Measurements from ENCODE around the gene RAPGEF6. TPM values are rescaled to one million over a fixed set of nuclear protein-coding genes. Genes with fewer than 3 reads are reported as not detected.
"Not testable (repeated sequence)": the region's sequence is repeated elsewhere in the genome, so short reads cannot be mapped to it uniquely, and the experiment has no call there.

The RAPGEF6 gene, protein sequence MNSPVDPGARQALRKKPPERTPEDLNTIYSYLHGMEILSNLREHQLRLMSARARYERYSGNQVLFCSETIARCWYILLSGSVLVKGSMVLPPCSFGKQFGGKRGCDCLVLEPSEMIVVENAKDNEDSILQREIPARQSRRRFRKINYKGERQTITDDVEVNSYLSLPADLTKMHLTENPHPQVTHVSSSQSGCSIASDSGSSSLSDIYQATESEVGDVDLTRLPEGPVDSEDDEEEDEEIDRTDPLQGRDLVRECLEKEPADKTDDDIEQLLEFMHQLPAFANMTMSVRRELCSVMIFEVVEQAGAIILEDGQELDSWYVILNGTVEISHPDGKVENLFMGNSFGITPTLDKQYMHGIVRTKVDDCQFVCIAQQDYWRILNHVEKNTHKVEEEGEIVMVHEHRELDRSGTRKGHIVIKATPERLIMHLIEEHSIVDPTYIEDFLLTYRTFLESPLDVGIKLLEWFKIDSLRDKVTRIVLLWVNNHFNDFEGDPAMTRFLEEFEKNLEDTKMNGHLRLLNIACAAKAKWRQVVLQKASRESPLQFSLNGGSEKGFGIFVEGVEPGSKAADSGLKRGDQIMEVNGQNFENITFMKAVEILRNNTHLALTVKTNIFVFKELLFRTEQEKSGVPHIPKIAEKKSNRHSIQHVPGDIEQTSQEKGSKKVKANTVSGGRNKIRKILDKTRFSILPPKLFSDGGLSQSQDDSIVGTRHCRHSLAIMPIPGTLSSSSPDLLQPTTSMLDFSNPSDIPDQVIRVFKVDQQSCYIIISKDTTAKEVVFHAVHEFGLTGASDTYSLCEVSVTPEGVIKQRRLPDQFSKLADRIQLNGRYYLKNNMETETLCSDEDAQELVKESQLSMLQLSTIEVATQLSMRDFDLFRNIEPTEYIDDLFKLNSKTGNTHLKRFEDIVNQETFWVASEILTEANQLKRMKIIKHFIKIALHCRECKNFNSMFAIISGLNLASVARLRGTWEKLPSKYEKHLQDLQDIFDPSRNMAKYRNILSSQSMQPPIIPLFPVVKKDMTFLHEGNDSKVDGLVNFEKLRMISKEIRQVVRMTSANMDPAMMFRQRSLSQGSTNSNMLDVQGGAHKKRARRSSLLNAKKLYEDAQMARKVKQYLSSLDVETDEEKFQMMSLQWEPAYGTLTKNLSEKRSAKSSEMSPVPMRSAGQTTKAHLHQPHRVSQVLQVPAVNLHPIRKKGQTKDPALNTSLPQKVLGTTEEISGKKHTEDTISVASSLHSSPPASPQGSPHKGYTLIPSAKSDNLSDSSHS (N-terminal part only)
- 13.9 and 14.4 TPM in 2 replicates for total RNA-seq (2012; rRNA removed)

DNA sequence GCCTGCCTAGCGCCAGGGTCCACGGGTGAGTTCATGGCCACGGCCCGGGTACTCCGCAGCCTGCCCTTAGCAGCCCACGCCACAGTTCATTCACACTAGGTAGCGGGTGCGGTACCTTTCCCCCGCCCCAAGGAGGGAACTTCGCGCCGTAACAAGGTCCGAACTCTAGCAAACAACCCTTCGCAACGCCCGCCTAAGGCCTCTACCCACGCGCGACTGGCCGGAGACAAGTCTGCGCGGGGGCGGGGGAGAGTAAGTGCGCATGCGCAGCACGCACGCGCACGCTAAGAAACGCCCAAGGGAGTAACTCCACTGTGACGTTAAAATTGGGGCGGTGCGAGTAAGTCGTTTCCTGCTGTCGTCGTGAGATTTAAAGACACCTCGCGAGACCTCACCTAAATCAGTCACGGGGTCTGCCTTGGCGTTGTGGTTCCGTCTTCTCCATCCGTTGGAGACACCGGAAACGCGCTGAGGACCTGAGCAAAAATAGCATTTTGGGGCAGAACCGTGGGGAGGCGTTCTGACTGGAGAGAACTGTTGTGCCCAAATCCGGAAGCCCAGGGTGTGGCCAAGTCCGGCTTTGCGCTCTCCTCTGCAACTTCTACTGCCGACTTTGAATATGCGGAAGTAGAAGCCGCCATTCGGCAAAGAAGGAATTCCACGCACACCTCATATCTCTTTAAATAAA is at the start of gene RAPGEF6:
TSS of gene RAPGEF6 (minus strand) at position 234 of the 688 bp plus-strand sequence. CDS start at position 35, 199 bp downstream.
- Histone ChIP-seq H3K9ac (ENCODE audit: low read depth, low read length) (peak within 1 kb of the TSS; percentile 96), H3K27me3 (ENCODE audit: control insufficient read depth, insufficient read depth, low read length) (no peaks in the 10 kb centered on the region), H3K9me3 (replicated peaks; ENCODE audit: low read length) (no peaks in the 10 kb centered on the region), H3K4me3 (ENCODE audit: low read length) (peak within 1 kb of the TSS; percentile 87), H3K4me1 (ENCODE audit: control insufficient read depth, insufficient read depth, low read length) (peaks cover 24% of the 10 kb centered on the region), H3K36me3 (ENCODE audit: insufficient read depth, low read length) (no peaks in the 10 kb centered on the region), H3K4me2 (ENCODE audit: low read length) (peak within 1 kb of the TSS; percentile 88)

DNA sequence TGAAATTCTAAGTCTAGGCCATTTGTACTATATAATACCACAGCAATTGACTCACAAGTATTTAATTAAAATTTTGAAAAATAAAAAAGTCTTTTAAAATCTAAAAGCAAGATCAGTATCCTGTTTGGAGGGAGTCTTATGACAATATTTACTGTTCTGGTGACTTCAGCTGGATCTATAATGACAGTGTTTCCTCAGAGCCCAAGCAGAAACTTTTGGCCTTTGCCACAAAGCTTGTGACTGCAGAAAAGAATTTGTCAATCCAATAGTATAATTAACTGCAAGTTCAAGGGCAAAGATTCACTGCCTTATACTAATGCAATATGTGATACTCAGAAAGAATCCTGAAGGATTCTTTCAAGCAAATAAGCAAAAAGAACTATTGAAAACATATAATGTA is 49.6 kb upstream of the RAPGEF6 start:
- H3K9me3 ChIP-seq (replicated peaks; ENCODE audit: low read length) = no peaks in the 10 kb centered on the region
- no peak overlapping the region for H3K4me3 ChIP-seq (ENCODE audit: low read length)
- H3K36me3 ChIP-seq (ENCODE audit: insufficient read depth, low read length) = peaks cover 14% of the 10 kb centered on the region
- H3K27me3 ChIP-seq (ENCODE audit: control insufficient read depth, insufficient read depth, low read length) = no peaks in the 10 kb centered on the region
- peaks cover 5% of the 10 kb centered on the region for H3K4me1 ChIP-seq (ENCODE audit: control insufficient read depth, insufficient read depth, low read length)
- no peak overlapping the region for H3K4me2 ChIP-seq (ENCODE audit: low read length)
- no peak overlapping the region for H3K9ac ChIP-seq (ENCODE audit: low read depth, low read length)

DNA sequence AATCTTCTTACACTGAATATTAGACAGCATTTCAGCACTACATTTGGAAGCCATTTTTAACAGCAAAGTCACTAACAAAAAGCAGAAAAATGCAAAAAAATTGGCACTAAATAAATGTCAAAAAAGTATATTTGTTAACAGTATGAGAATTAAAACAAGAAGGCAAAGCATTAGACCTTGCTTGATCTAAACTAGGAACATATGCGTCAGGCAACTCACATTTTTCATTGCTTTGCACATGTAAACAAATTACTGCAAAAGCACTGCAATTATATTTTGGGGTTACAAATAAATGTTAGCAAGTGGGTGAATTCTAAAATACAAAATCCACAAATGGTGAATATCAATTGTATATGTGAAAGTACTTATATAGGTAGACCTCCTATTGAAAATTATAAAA is 49.0 kb upstream of the RAPGEF6 start:
- Histone ChIP-seq H3K4me1 (ENCODE audit: control insufficient read depth, insufficient read depth, low read length) (peaks cover 5% of the 10 kb centered on the region), H3K9ac (ENCODE audit: low read depth, low read length) (no peak overlapping the region)

DNA sequence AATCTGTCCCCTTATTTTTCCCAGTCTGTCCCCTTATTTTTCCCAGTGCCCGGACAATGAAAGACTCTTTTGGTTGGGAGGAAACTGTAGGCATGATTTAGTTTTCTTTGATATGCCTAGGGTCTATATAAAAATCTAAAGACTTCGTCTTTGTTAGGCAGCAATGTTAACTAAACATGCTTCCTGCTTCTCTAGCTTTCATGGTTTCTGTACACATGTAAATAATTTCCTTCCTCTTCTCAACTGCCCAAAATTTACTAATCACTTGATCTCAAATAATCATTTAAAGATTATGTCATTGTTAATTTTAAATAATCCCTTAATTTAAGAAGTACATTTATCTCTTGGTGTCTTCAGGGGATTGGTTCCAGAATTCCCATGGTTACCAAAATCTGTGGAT is 47.8 kb upstream of the RAPGEF6 start:
- no peak overlapping the region for H3K9ac ChIP-seq (ENCODE audit: low read depth, low read length)
- H3K4me1 ChIP-seq (ENCODE audit: control insufficient read depth, insufficient read depth, low read length) = peaks cover 4% of the 10 kb centered on the region
- peaks cover 30% of the 10 kb centered on the region for H3K36me3 ChIP-seq (ENCODE audit: insufficient read depth, low read length)
- no peaks in the 10 kb centered on the region for H3K9me3 ChIP-seq (replicated peaks; ENCODE audit: low read length)
- H3K27me3 ChIP-seq (ENCODE audit: control insufficient read depth, insufficient read depth, low read length) = no peaks in the 10 kb centered on the region
- no peak overlapping the region for H3K4me3 ChIP-seq (ENCODE audit: low read length)
- no peak overlapping the region for H3K4me2 ChIP-seq (ENCODE audit: low read length)

More for the DNA sequence above, 49.0 kb upstream of the RAPGEF6 start:
- peaks cover 19% of the 10 kb centered on the region for H3K36me3 ChIP-seq (ENCODE audit: insufficient read depth, low read length)
- no peak overlapping the region for H3K4me3 ChIP-seq (ENCODE audit: low read length)
- no peaks in the 10 kb centered on the region for H3K27me3 ChIP-seq (ENCODE audit: control insufficient read depth, insufficient read depth, low read length)
- H3K4me2 ChIP-seq (ENCODE audit: low read length) = no peak overlapping the region
- no peaks in the 10 kb centered on the region for H3K9me3 ChIP-seq (replicated peaks; ENCODE audit: low read length)

DNA sequence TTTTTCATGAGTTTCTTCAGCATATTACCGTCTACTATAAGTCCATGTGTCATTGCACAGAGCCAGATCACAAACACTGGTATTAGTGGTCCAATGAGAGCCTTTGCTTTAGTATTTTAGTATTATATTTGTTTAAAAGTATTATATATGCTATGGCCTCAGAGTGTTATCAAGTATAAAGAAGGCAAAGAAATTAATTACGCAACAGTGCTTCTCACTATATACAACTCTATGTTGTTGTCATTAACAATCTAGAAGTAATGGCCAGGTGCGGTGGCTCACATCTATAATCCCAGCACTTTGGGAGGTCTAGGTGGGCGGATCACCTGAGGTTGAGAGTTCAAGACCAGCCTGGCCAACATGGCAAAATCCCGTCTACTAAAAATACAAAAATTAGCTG is 47.1 kb upstream of the RAPGEF6 start:
- Histone ChIP-seq H3K27me3 (ENCODE audit: control insufficient read depth, insufficient read depth, low read length) (no peaks in the 10 kb centered on the region), H3K4me2 (ENCODE audit: low read length) (no peak overlapping the region), H3K4me1 (ENCODE audit: control insufficient read depth, insufficient read depth, low read length) (no peaks in the 10 kb centered on the region), H3K36me3 (ENCODE audit: insufficient read depth, low read length) (peaks cover 37% of the 10 kb centered on the region), H3K9me3 (replicated peaks; ENCODE audit: low read length) (no peaks in the 10 kb centered on the region), H3K4me3 (ENCODE audit: low read length) (no peak overlapping the region), H3K9ac (ENCODE audit: low read depth, low read length) (no peak overlapping the region)

DNA sequence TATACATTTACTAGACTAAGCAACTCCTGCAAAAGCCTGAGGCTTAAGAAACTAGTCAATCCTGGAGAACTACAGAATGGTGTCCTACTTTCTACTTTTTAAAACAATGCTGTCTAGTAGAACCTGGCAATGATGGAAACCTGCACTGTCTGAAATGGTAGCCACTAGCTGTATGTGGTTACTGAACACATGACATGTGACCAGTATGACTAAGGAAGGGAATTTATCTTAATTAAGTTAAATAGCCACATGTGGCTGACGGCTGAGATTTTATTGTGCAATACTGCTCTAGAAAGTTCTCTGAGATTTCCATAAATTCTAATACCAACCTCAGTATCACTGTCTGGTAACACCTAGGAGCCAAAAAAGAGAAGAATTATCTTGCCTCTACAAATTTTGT is 44.9 kb upstream of the RAPGEF6 start:
- H3K4me3 ChIP-seq (ENCODE audit: low read length) = no peak overlapping the region
- no peaks in the 10 kb centered on the region for H3K27me3 ChIP-seq (ENCODE audit: control insufficient read depth, insufficient read depth, low read length)
- H3K36me3 ChIP-seq (ENCODE audit: insufficient read depth, low read length) = peaks cover 48% of the 10 kb centered on the region

DNA sequence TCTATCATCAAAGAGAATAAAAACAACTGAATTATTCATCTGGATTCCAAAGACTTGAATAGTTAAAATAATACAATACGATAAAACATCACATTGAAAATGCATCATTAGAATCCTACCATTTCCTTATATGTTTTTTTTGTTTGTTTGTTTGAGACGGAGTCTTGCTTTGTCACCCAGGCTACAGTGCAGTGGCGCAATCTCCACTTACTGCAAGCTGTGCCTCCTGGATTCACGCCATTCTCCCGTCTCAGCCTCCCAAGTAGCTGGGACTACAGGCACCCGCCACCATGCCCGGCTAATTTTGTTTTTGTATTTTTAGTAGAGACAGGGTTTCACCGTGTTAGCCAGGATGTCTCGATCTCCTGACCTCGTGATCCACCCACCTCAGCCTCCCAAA is 43.2 kb upstream of the RAPGEF6 start:
- H3K27me3 ChIP-seq (ENCODE audit: control insufficient read depth, insufficient read depth, low read length); H3K4me2 ChIP-seq (ENCODE audit: low read length); H3K4me1 ChIP-seq (ENCODE audit: control insufficient read depth, insufficient read depth, low read length); H3K4me3 ChIP-seq (ENCODE audit: low read length); H3K9ac ChIP-seq (ENCODE audit: low read depth, low read length); H3K9me3 ChIP-seq (replicated peaks; ENCODE audit: low read length): not testable (repeated sequence)
- H3K36me3 ChIP-seq (ENCODE audit: insufficient read depth, low read length) = peaks cover 56% of the 10 kb centered on the region

More for the DNA sequence above, 44.9 kb upstream of the RAPGEF6 start:
- Histone ChIP-seq H3K9me3 (replicated peaks; ENCODE audit: low read length) (no peaks in the 10 kb centered on the region), H3K4me2 (ENCODE audit: low read length) (no peak overlapping the region), H3K9ac (ENCODE audit: low read depth, low read length) (no peak overlapping the region), H3K4me1 (ENCODE audit: control insufficient read depth, insufficient read depth, low read length) (no peaks in the 10 kb centered on the region)

DNA sequence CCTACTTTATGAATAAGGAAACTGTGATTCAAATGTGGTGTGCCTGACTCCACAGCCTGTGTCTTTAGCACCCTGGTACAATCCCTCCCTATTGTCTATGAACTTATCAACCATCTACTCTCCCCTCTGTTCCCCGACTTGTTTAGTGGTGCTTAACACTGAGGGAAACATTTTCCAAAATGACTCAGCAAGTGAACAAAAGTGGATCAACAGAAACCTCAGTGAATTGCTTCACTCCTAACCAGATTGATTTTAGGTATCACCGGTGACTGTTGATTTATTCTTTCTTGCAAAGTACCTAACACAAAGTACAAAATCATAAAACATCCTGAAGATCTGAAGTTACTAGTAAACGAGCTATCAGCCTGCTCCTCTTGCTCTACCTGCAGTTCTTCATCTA is 42.1 kb upstream of the RAPGEF6 start:
- Histone ChIP-seq H3K27me3 (ENCODE audit: control insufficient read depth, insufficient read depth, low read length) (no peaks in the 10 kb centered on the region), H3K9ac (ENCODE audit: low read depth, low read length) (no peak overlapping the region), H3K4me3 (ENCODE audit: low read length) (no peak overlapping the region), H3K36me3 (ENCODE audit: insufficient read depth, low read length) (peaks cover 54% of the 10 kb centered on the region), H3K4me2 (ENCODE audit: low read length) (no peak overlapping the region), H3K9me3 (replicated peaks; ENCODE audit: low read length) (no peaks in the 10 kb centered on the region), H3K4me1 (ENCODE audit: control insufficient read depth, insufficient read depth, low read length) (peaks cover 11% of the 10 kb centered on the region)

DNA sequence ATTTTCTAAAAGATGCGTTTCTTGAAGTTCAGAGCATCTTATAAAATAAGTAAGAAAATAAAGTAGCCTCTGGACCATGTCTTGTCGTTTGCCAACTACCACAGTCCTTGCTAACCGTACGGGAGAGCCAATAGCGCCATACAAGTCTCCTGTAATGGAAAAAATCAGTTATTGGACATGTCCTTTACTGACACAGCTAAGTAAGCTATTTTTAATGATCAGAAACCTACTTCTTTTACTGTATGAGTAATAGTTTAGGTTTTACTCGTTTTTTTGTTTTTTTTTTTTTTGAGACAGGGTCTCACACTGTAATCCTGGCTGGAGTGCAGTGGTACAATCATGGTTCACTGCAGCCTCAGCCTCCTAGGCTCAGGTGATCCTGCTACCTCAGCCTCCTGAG is 37.7 kb upstream of the RAPGEF6 start:
- Histone ChIP-seq H3K27me3 (ENCODE audit: control insufficient read depth, insufficient read depth, low read length) (no peaks in the 10 kb centered on the region), H3K36me3 (ENCODE audit: insufficient read depth, low read length) (peaks cover 63% of the 10 kb centered on the region), H3K9ac (ENCODE audit: low read depth, low read length) (peak overlapping the region; percentile 4), H3K4me1 (ENCODE audit: control insufficient read depth, insufficient read depth, low read length) (peaks cover 19% of the 10 kb centered on the region), H3K9me3 (replicated peaks; ENCODE audit: low read length) (no peaks in the 10 kb centered on the region), H3K4me3 (ENCODE audit: low read length) (no peak overlapping the region), H3K4me2 (ENCODE audit: low read length) (no peak overlapping the region)

DNA sequence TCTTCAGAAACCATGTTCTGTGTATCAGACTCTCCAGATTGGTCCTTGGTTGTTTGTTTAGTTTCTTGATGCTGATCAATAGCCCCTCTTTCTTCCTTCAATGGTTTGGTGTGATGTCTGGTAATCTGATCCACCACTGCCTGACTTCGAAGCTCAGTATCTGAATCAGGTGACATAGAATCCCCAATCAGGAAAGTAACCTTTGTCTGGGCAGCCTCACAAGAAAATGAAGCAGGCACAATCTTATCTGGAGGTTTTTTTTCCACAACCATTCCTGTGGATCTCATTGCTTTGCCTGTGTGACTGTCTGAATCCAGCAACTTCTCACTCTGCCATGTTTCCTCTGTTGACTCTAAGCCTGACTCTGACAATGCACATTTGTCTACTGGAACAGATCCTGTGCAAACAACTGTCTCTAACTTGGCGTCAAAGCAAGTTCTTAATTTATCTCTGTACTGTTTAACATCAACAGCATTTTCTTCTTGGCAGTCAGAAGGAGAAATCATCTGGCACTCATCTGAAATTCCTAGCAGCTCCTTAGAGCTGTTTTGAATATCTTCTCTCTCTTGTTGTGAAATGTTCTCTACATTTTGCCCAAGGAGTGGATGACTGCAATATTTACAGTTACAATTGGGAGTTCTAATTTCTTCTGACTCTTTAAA is 37.1 kb upstream of the RAPGEF6 start:
- Histone ChIP-seq H3K4me1 (ENCODE audit: control insufficient read depth, insufficient read depth, low read length) (peaks cover 20% of the 10 kb centered on the region), H3K27me3 (ENCODE audit: control insufficient read depth, insufficient read depth, low read length) (no peaks in the 10 kb centered on the region), H3K9me3 (replicated peaks; ENCODE audit: low read length) (no peaks in the 10 kb centered on the region), H3K4me3 (ENCODE audit: low read length) (no peak overlapping the region), H3K9ac (ENCODE audit: low read depth, low read length) (no peak overlapping the region), H3K36me3 (ENCODE audit: insufficient read depth, low read length) (peaks cover 56% of the 10 kb centered on the region), H3K4me2 (ENCODE audit: low read length) (no peak overlapping the region)
